HG02981 (cell line): ENCODE data around the gene ARHGEF7.
"Not testable (repeated sequence)": the region's sequence is repeated elsewhere in the genome, so short reads cannot be mapped to it uniquely, and the experiment has no call there.

Experiments
- ATAC-seq: cut with Tn5 transposase; IDR thresholded peaks from one replicate; pipeline ENCODE4 v1.9.1; 2021; ENCODE audit warnings: mild to moderate bottlenecking, moderate library complexity; ENCODE audit not compliant: unreplicated experiment

The ARHGEF7 gene

GRCh38 chr13:111249637-111250360 lies 134.7 kb downstream of the ARHGEF7 start:
- no peak for ATAC-seq

DNA sequence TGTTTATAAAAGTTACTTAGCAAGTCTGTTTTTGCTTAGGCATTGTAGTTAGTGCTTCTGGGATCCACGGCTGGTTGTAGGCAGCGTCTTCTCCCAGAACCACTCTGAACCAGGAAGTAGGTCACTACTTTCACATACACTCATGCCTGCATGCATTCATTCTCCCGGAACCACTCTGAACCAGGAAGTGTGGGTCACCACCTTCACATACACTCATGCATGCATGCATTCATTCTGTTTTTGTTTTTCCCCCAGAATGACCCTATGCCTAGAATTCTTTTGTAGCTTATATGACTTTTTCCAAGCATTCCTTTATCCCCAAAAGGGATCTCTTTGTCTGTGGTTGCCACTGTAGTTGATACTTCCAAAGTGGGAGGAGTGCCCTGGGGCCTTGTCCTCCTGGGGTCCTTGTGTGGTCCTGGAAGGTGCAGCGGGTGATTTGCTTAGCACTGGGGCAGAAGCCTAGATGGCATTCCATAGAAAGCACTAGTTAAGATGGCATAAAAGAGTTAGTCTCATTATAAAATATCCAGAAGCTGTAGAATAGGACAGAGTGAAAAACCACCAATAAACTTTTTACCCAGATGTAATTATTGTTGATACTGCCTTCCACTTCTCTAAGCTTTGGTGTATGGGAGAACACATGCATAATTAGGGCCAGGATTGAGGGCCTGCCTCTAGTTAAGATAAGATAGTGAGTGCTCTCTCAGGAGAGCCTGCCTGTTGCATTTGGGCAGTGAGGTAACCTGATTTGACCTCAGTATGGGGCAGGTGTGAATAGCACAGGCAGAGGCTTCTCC lies 136.7 kb downstream of the ARHGEF7 start:
- ATAC-seq, result no peak

DNA sequence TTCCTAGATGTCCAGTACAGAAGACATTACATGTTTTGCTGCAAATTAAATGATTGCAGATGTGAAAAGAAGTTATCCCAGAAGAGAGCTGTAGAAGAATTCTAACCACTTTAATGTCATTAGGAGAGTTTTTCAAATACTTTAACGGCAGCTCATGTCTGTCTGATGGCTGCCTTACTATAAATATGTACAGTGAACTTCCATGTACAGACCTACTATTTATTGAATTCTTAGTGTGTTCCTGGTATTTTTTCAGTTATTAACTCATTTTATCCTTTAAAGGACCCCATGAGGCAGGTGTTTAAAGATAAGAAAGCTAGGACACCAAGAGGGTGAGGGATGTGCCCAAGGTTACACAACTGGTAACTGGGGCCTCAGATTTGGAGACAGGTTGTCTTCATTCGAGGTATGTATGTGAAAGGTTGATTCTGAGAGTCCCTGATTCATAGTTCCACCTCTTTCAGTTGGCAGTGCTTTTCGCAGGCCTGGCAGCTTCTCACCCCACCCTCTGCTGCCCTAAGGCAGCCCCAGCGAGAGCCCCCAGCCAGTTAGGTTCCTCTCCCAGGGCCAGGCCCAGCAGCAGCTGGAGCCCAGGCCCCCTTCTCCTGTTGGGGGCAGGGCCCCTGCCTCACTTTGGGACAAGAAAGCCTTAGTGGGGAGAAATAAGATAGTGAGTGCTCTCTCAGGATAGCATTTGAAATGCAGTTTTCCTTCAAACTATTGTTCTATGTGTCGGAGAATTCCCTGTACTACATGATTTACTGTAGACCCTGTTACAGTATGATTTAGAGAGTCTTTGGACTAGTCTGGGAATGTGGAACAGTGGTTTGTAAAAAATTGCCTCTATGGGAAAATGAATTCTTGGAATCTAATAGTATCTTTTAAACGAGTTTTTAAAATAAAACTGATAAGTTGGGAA lies 137.6 kb downstream of the ARHGEF7 start:
- ATAC-seq, result no peak

DNA sequence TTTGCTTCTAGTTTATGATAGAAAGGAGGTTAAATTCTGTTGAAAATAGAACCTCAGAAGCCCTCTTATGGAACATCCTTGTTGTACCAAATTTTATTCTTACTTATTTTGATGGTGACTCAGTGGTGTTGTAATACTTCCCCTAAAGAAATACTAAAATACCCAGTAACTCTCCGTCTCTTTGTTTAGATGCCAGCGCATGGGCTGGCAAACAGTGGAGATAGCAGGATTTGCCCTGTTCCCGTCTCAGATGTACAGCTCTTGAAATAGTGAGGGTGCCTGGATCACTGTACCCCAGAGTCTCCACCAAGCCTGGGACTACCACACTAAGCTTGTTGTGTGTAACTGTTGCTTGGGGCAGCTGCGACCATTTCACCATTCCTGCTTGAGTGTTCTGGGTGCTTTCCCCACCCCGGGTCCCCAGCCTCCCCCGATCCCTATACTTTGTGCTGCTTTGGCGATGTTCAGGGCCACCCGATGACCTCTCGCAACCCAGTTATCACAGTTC lies 138.3 kb downstream of the ARHGEF7 start:
- no peak for ATAC-seq

GRCh38 chr13:111255228-111255790 lies 140.2 kb downstream of the ARHGEF7 start:
- ATAC-seq, result no peak

DNA sequence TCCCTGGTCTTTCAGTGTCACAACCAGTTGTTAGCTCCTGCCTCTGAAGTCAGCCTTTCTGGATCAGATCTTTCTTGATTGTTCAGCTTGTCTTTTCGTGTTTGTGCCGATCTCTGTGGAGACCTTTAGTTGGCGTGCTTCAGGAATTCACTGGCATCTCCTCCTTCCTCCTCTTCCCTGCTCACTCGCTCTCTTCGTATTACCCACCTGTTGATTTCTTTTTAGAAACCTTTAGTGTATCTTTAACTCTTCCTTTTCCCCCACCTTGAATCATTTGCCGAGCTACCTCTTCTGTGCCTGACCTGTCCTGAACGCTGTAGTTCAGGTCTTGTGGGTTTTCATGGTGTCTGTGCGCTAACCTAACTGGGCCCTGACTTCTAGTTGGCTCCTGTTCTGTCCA lies 141.3 kb downstream of the ARHGEF7 start:
- no peak for ATAC-seq

DNA sequence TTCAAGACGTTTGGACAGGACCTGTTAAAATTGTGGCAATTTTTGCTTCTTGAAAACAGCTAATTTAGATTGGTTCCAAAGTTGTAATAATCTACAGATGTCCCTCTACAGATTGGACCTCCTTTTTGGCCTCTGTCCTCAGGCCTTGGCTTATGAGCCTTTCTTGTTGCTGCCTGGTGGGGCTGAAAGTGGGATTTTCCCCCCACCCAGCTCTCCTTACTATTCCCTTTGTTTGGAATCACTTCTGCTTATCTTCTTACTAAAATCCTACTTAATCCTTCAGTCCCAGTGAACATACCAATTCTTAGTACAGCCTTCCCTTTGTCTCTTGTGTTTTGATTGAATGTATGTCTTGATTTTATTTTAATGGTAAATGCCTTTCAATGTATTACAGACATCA lies 141.8 kb downstream of the ARHGEF7 start:
- ATAC-seq, result no peak

DNA sequence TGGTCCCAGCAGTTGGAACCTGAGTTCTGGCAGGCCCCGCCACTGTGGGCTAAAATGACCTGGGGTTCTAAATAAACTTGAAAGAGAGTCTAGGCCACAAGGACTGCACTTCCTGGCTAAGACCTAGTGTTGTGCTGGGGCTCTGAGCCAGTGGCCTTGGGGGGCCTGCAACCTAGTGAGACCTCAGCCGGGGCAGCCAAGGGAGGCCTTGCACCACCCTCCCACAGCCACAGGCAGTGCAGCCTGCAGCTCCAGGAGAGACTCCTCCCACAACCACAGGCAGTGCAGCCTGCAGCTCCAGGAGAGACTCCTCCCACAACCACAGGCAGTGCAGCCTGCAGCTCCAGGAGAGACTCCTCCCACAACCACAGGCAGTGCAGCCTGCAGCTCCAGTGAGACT lies 142.8 kb downstream of the ARHGEF7 start:
- not testable (repeated sequence) for ATAC-seq

- no peak for ATAC-seq
Observed at GRCh38 chr13:111258637-111259036, 143.5 kb downstream of the ARHGEF7 start.

GRCh38 chr13:111259058-111259457 lies 143.9 kb downstream of the ARHGEF7 start:
- no peak for ATAC-seq

DNA sequence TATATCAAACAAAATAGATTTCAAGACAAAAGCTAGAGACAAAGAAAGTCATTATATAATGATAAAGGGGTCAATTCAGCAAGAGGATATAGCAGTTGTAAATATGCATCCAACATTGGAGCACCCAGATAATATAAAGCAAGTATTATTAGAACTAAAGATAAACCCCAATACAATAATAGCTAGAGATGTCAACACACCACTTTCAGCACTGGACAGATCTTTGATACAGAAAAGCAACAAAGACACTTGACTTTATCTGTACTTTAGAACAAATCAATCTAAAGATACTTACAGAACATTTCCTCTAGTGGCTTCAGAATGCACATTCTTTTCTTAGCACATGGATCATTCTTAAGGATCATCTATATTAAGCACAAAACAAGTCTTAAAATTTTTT lies 146.2 kb downstream of the ARHGEF7 start:
- ATAC-seq, result no peak

GRCh38 chr13:111262281-111262680 lies 147.2 kb downstream of the ARHGEF7 start:
- no peak for ATAC-seq

GRCh38 chr13:111262715-111263114 lies 147.6 kb downstream of the ARHGEF7 start:
- ATAC-seq, result no peak

GRCh38 chr13:111263566-111263965 lies 148.5 kb downstream of the ARHGEF7 start:
- ATAC-seq, result no peak

- no peak for ATAC-seq
Observed at GRCh38 chr13:111265006-111265700, 150.0 kb downstream of the ARHGEF7 start.

GRCh38 chr13:111265701-111266035 lies 150.6 kb downstream of the ARHGEF7 start:
- no peak for ATAC-seq

GRCh38 chr13:111267205-111267604 lies 152.1 kb downstream of the ARHGEF7 start:
- no peak for ATAC-seq

GRCh38 chr13:111267784-111268183 lies 152.7 kb downstream of the ARHGEF7 start:
- no peak for ATAC-seq

- ATAC-seq, result no peak
Observed at GRCh38 chr13:111269508-111269907, 154.4 kb downstream of the ARHGEF7 start.

DNA sequence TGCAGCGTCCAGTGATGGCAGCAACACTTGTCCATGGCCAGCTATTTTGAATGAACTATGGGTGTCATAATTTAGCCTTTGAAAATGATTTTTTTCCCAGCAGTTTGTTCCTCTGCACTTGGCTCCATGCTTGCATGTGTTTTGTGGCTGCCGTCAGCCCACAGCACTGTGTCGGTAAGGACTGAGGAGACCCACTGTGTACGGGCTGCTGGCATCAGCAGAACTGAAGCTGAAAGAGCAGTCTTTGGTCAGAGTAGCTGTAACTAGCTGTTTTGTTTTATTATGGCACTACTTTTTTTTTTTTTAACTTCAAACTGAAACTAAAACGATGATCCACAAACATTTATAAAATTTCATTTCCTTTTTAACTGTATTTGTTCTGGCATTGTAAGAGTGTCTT lies 155.0 kb downstream of the ARHGEF7 start:
- ATAC-seq, result no peak
